GM10266 (cell line): ENCODE results near the gene NRP2.
A peak's percentile ranks its signal among the peaks of the same experiment; 100 is the strongest.

Experiments
- DNase-seq: peaks from one replicate; pipeline ENCODE4 v3.0.0; 2012; ENCODE audit errors: extremely low spot score
- CTCF ChIP-seq: IDR thresholded peaks from 2 replicates; pipeline ENCODE4 v1.5.1; 2012; ENCODE audit warnings: mild to moderate bottlenecking, low read depth; ENCODE audit not compliant: control insufficient read depth, insufficient read depth; ENCODE audit errors: missing control alignments

Gene NRP2

DNA sequence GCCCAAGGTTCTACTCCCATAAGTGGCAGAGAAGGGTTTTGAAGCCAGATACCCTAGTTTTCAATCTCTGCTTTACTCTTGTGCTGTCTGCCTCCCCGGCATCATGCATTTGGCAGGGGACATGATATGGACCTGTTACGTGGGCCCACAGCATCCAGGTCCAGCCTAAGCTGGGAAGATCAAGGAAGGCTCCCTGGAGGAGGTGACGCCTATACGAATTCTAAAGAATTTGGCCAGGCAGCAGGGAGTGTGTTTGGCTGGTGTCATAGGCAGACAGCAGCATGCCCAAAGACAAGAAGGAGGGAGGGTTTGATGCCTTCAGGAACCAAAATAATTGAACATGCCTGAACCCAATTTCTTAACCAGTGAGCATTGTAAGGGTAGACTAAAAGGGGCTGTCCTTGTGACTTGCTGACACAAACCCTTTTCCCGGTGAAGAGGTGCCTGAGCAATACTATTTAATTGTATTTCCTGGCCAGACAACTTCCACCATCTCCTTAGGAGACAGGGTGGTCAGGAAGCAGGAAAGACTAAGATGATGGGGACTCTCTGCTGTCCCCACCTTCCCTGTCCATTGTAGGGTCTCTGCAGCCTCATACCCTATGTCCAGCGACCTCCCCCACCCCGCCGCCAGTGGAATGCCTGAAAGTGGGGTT, 21.3 kb downstream of the NRP2 start:
- no peak for DNase-seq

DNA sequence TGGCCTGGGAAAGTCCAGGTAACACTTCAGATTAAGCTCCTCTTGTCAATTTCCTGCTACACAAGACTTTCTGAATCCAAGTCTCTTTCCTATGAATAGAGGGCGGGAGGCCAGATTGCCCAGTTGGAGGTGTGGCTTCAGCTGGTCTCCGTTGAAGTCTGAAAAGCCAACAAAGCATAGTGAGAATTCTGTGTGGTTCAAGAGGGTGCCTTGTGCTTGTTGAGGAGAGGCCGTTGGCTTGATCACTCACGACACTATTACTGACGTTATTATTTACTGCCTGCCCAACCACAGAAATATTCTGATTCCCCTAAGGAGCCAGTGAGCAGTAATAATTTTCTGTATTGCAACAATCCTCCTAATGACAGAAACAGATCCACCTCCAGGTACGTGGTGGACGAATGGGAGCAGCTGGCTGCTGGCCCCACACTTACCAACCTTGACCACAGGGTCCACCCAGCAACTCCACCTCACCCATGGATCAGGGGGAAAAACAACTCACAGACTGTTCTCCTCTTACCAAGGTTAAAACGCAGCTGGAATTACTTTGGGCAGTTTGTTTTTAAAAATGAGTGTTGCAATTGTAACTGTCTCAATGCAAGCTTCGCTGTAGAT, 21.9 kb downstream of the NRP2 start:
- no peak for DNase-seq
- no peak for TF ChIP-seq CTCF

More for the DNA sequence above, 21.3 kb downstream of the NRP2 start:
- TF ChIP-seq CTCF: no peak

GRCh38 chr2:205705511-205706349, 23.4 kb downstream of the NRP2 start:
- no peak for TF ChIP-seq CTCF
- no peak for DNase-seq

- peak; percentile 60 for DNase-seq
- TF ChIP-seq CTCF: no peak
Observed at GRCh38 chr2:205706769-205707381, 24.6 kb downstream of the NRP2 start.

- no peak for DNase-seq
- no peak for TF ChIP-seq CTCF
Observed at GRCh38 chr2:205708231-205708631, 25.9 kb downstream of the NRP2 start.

GRCh38 chr2:205709319-205709718, 27.0 kb downstream of the NRP2 start:
- no peak for DNase-seq
- no peak for TF ChIP-seq CTCF
